HG03558 (cell line): ENCODE data around the gene PHLPP1.

ENCODE experiments used
- ATAC-seq: cut with Tn5 transposase; IDR thresholded peaks from one replicate; pipeline ENCODE4 v1.9.1; 2021; ENCODE audit warnings: moderate number of reproducible peaks; ENCODE audit not compliant: unreplicated experiment; ENCODE audit errors: extremely low read depth

PHLPP1 gene

DNA sequence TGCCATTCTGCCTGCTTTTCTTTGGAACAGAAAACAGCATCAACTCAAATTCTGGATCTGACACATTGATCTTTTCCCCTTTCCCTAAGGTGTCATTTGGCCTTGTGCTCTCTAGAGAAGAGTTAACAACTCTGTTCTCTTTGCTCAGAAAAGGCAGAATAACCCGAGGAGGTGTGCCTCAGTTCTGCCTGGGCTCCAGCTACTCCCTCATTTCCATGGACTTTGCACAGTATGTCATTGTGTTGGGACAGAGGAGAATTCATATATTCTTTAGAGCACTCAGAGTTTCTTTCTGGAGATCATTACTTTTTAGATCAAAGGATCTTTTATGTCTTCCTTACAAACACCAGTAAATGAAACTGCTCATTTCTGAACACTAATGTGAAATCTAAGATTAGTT lies 249.1 kb downstream of the PHLPP1 start:
- ATAC-seq, result no peak

DNA sequence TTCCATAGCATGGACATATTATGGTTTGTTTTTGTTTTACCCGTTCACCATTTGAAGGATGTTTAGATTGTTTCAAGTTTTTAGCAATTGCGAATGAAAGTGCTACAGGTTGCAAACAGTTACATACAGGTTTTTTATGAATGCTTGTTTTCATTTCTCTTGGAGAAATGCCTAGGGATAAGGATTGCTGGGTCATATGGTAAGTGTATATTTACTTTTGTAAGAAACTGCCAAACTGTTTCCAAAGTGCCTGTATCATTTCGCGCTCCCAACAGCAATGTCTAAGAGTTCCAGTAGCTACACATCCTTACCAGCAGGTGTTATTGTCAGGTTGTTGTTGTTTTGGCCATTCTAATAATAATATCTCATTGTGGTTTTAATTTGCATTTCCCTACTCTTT lies 251.7 kb downstream of the PHLPP1 start:
- no peak for ATAC-seq

DNA sequence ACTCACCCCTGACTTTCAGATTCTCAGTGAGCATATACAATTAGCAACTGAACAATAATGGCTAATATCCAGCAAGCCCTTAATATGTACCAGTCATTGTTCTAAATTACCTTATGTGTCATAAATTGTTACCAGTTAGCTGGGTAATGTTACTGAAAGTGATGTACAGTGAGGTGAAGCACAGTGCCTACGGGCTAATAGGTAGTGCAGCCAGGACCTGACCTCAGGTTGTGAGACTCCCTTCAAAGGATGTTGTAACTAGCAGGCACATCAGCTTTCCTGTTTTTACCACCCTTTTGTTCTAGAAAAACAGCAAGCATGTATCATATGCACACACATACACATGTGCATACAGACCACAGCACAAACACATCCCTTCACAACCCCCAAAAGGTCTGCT lies 258.3 kb downstream of the PHLPP1 start:
- ATAC-seq, result no peak

DNA sequence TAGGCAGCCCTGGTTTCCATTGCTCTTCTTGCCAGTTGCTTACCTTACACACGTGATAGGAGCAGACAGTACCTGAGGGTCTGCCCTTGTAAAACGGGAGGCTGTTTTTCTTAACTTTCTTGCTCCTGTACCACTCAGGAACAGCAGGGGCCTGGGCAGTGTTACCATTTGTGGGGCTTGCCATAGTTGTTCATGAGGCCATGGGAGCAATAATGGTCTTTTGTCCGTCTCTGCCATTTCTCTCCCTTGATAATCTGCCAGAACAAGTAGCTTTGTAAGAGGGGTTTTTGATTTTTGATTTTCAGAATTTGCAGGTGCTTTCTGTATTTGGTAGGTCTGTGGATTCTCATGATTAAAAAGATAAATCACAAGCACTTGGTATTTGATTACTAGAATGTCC lies 259.0 kb downstream of the PHLPP1 start:
- ATAC-seq, result no peak

DNA sequence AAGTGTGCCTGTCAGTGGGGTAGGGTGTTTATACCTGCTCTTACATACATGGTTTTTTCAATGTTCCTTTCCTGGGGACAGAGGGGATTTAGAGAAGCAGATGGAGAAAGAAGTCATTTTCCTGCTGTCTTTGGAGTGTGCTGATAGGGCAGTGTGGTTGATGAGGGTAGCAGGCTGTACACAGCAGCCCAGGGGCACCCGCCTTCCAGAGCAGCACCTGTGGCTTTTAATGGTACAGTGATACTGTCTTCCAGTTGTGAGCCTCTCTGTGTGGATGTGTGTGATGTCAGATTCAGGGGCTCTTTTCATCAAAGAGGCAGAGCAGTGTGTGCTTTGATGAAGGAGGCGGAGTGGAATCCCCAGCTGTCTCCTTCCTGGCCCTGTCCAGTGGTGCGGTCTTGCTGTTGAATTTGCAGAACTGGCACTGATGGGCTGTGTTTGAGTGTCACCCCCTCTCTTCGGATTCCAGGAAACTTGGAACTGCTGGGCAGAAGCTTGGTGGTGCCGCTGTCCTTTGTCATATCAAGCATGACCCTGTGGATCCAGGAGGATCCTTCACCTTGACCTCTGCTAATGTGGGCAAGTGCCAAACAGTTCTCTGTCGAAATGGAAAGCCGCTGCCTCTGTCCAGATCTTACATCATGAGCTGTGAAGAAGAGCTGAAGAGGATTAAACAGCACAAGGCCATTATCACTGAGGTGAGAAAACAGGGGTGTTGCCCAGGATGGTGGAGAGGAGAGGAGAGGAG lies 259.8 kb downstream of the PHLPP1 start:
- ATAC-seq, result no peak

DNA sequence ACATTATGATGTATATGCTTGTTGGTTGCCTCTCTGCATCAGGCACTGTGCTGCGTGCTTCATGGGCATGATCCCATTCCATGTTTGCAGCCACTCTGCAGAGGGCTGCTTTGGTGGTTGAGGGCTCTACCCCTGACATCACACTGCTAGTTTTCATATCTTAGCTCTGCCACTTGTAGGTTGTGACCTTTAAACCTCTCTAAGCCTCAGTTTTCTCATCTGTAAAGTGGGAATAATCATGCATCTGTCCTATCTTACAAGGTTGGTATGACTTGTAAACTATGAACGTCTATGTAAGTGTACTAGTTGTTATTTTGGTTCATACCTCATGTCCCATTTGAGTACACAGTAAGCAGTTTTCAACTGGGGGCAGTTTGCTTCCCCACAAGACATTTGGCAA lies 260.4 kb downstream of the PHLPP1 start:
- no peak for ATAC-seq

DNA sequence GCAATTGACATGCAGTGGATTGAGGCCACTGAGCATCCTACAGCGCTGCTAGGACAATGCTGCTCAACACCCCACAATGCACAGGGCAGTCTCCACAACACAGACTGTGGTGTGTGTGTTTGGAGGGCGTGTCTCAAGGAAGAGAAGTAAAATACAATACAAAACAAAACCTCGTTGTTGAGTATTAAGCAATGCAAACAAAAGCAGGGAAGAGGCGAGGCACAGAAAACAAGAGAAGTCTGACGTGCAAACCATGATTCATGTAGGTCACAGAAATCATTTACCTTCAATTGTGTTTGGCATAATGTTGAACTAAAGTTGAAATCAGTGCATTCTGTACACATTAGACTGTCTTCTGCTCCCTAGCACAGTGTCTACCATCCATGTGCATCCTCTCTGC lies 260.9 kb downstream of the PHLPP1 start:
- no peak for ATAC-seq

DNA sequence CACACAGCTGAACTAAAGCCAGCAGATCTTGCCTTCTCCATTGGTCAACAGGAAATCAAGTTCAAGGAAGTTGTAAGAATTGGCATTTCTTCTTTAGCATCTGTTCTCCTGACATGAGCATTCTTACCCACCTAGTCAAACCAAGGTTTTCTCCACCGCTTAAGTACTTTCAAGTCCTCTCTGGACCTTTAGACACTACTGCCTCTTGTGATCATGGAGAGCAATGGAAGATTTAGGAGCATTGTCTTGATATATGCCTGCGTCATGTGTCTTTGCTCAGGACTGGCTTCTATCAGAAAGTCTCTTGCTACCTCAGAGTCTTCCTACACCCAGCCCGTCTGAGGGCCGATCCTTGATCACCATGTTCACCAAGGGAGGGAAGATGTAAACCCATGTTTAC lies 262.2 kb downstream of the PHLPP1 start:
- ATAC-seq, result no peak

DNA sequence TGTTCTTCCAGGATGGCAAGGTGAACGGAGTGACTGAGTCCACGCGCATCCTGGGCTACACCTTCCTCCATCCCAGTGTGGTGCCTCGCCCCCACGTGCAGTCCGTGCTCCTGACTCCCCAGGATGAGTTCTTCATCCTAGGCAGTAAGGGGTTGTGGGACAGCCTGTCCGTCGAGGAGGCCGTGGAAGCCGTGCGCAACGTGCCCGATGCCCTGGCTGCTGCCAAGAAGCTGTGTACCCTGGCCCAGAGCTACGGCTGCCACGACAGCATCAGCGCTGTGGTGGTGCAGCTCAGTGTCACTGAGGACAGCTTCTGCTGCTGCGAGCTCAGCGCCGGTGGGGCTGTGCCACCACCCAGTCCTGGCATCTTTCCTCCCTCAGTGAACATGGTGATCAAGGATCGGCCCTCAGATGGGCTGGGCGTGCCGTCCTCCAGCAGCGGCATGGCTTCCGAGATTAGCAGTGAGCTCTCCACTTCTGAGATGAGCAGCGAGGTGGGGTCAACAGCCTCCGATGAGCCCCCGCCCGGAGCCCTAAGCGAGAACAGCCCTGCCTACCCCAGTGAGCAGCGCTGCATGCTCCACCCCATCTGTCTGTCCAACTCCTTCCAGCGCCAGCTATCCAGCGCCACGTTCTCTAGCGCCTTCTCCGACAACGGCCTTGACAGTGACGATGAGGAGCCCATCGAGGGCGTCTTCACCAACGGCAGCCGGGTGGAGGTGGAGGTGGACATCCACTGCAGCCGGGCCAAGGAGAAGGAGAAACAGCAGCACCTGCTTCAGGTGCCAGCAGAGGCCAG lies 263.1 kb downstream of the PHLPP1 start:
- ATAC-seq, result no peak

DNA sequence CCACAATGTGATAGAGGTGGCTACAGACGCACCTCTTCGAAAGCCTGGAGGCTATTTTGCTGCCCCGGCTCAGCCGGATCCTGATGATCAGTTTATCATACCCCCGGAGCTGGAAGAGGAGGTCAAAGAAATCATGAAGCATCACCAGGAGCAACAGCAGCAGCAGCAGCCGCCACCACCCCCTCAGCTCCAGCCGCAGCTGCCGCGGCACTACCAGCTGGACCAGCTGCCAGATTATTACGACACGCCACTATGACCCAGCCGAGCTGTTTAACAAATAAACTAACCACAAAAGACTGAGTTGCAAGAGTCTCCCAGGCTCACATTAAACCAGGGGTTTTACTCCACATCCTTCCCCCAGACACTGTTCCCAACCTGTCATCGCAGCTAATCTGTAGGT lies 263.8 kb downstream of the PHLPP1 start:
- ATAC-seq, result no peak

DNA sequence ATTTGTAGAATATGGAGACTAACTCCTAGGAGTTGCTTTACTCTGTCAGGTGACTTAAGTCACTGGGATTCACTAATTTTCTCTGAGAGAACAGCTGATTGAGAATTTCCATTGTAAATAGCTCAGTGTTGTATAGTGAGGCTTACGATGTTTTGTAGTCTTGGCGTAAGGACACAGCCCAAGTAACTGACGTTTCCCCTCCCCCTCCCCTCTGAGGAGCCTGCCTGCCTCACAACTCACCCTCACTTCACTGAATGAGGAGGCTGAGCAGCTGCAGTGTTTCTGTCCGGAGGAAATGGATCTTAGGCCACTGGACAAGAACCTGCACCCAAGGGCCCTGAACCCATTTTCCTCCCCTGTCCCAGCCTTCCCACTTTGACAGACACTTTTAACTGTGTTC lies 264.6 kb downstream of the PHLPP1 start:
- ATAC-seq, result no peak

DNA sequence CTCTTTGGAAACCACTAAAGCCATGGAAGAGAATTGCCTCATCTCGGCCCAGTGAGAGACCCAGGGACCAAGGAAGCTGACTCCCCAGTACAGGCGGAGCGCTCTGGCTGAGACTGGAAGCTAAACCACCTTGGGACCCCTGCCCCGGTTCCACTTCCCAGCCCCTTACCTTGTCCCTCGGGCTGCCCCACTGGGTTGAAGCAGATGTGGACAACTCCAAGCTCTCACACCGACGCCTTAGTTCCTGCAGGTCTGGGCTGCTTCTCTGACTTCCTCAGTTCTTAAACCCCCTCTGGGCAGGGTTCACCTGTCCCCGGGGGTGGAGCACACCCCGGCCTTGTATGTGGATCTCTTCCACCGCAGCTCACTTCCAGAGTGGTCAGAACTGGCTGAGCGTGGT lies 266.2 kb downstream of the PHLPP1 start:
- ATAC-seq, result no peak

DNA sequence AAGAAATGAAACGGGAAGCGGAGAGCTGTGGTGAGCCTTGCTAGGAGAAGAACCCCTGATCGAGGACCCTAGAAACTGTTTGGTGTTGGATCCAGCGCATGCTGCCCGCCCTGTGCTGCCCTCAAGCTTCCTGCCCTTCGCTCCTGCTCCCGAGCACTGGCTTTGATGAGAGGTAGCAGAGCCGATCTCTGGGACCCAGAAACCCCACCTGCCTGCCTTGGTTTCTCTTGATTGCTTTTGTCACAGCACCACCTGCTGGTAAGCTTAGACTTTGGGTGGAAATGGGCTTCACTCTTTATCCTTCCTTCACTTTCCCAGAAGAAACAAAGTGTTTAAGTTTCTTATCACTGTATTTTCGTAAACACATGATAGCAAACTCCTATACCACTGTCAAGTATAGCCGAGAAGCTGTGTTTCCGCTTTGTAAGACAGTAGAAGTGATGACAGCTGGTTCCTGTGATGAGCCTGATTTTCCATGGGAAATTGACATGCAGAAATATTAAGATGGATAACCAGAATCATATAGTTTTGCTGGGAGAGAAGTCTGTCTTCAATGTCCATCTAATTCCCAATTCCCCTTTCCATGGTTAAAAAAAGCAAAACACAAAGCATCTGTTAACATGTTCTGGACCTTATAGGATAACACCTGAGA lies 267.4 kb downstream of the PHLPP1 start:
- ATAC-seq, result no peak

DNA sequence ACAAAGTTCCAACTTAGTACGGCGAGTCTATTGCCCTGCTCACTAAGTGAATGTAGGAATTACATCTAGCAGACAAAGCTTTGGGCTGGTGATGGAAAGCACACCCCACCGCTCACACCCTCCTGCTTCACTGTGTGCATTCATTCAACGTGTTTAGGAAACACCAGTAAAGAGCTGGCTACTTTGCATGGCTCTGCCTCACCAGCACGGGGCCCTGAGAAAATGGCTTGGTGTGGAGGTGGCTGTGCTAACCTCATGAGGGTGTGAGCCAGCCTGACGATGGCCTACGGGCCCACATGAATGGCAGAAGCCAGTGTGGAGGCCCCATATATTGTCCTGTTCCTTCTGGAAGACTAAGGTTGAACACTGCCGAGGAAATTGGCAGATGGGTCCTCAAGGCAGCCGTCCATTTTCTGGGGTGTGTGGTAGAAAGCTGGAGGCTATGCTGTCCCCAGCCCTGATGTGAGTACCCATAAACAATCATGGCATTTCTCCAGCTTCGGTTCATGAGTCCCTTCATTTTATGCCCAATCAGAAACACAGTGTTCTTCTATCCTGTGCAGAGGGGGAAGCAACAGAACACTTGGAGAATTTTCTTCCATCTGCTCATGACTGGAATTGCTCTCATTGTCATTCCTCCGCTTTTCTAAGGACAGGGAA lies 269.4 kb downstream of the PHLPP1 start:
- no peak for ATAC-seq

DNA sequence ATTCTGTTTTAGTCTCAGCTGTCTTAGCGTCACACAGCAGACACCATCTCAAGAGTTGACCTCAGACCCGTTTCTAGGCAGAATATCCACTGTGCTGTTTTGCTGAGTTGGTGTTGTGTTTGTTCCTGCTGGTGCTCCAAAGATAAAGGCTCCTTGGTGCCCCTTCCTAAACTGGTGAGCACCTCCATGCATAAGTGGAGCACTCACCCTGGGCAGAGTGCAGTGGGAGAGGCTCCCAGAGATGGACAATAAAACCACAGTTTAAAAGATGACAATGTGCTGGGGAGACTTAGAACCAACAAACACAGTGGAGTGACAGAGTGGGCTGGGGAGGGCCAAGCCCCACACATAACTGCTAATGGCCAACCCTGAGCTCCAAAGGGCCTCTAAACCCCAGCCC lies 271.1 kb downstream of the PHLPP1 start:
- ATAC-seq, result no peak

DNA sequence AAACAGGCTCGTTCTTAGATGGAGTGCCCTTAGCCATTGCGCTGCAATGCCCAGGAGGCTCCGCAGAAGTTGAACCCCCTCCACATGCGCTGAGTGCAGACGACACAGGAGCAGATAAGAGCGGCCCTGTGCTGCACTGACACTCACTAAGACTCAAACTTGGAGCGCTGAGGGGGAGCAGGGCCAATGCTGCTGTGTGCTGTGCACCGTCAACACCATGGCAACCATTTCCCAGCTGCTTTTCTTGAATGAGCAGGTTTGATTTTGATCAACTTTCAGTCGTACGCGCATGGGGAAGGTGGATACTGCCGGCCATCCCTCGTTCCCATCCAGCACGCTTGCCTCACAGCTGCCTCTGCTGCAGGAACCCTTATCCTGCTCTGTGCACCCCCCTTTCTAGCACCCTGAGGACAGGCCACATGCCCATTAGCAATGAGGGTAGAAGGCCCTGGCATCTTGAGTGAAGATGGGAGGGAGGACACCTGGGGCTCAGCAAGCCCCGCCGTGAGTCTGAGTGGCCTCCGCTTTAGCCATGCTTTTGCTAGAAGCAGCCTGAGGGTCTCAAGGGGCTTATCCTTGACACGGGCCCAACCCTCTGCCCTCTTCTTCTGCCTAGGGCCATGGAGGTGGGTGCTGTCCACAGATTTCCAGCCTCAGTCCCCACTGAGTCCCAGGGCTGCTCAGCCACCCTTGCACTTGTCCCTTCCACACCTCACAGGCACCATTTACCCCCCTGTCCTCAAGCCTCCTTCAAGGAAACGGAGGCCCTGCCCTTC lies 271.9 kb downstream of the PHLPP1 start:
- ATAC-seq, result no peak

DNA sequence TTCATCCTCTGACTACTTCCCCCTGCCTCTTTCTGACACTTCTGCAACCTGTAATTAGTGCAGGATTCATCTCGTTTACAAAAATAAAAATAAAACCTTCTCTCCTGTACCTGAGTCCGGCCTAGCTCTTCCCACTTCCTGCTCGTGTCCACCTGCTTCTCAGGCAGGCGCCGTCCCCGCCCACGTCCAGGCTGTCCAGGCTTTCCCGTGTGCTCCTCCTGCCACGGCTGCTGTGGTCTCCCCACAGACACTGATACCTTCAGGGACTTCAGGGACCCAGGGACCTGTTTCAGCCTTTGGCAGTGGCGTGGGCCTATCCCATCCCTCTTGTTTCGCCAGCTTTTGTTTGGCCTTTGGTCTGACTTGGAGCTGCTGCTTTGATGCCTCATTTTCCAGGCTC lies 272.5 kb downstream of the PHLPP1 start:
- no peak for ATAC-seq

DNA sequence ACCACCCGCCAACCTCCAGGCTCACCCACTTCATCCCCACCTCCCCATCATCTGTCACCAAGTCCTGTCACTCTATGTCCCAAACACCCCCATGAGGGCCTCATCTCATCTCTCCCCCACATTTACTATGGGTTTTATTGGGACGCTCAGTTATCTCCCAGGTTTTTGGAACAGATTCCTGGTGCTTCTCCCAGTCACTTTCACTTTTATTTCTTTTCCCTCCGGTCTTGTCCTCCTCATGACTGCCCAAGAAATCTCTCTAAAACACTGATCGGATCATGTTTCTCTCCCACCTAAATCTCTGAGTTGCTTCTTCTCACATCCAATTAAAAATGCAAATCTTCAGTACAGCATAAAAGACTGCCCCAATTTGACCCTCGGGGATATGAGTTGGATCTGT lies 273.1 kb downstream of the PHLPP1 start:
- ATAC-seq, result no peak

DNA sequence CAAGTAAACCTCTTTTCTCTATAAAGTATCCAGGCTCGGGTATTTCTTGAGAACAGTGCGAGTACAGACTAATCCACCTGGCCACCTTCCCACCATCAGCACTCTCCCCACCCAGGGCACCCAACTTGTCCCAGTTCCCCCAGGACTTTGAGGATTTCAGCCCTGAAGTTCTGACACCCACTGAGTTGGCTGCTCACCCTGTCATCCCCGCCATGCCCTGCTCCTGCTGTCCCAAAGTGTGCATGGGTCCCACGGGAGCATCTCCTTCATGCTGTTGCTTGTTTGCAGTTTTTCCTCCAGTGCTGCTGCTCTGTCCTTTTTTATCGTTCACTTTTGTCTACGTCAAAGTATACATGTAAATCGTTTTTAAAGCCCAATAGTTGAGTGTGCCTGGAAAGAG lies 273.9 kb downstream of the PHLPP1 start:
- no peak for ATAC-seq

DNA sequence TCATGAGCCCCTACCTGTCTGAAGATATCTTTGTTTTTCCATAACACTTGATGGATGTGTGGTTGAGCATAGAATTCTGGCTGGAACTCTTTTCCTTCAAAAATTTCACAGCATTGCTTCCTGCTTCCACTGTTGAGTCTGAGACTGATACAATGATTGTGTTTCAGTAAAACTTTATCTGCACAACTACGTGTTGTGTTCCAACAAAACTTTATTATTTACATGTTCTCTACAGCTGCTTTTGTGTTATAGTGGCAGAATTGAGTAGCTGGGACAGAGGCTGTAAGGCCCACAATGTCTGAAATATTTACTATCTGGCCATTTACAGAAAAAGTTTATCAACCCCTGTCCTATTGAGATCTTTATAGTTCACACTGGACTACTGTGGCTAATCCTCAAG lies 275.3 kb downstream of the PHLPP1 start:
- no peak for ATAC-seq
